H1 (cell line): ENCODE results near the gene SLC30A7. TPM values are rescaled to one million over a fixed set of nuclear protein-coding genes. Genes with fewer than 3 reads are reported as not detected.

Source experiments
- CTCF ChIA-PET: fragments of 300-600 bp; sonication (Branson Sonifier 250); formaldehyde crosslinking; loops from one replicate; lab custom pipeline; 2021; ENCODE audit not compliant: partially characterized antibody; lab: Charles Lee
- POLR2A ChIA-PET: fragments of 300-600 bp; sonication (Branson Sonifier 250); formaldehyde crosslinking; loops from one replicate; lab custom pipeline; 2021; ENCODE audit warnings: inconsistent platforms; ENCODE audit not compliant: partially characterized antibody; lab: Charles Lee
- DNase-seq, 2 experiments: peaks; one replicate each; pipeline versions ENCODE4 v3.0.0 to v3.0.0-alpha.2; 2010 to 2022; ENCODE audit warnings: low spot score in 2 of 2, low read depth in 1 of 2, mixed read lengths in 1 of 2
- FAIRE-seq: peaks from 2 replicates; lab custom pipeline; 2011; peaks lifted over from hg19 to GRCh38; lab: Jason Lieb, UNC
- H2AFZ ChIP-seq: 2 replicates; pipeline ENCODE4 v1.8.1; 2012; ENCODE audit warnings: low read length, inconsistent platforms
- H2AK5ac ChIP-seq: 2 replicates; pipeline ENCODE4 v1.6.1; 2013; ENCODE audit warnings: low read depth, low read length
- H2BK120ac ChIP-seq: replicated peaks from 2 replicates; pipeline ENCODE3; 2013; ENCODE audit warnings: low read depth, low read length, inconsistent platforms
- H2BK12ac ChIP-seq: 2 replicates; pipeline ENCODE4 v1.6.1; 2013; ENCODE audit warnings: low read depth, low read length
- H2BK15ac ChIP-seq: 2 replicates; pipeline ENCODE4 v1.6.1; 2013; ENCODE audit warnings: low read length
- H2BK20ac ChIP-seq: 2 replicates; pipeline ENCODE4 v1.6.1; 2013; ENCODE audit warnings: low read length
- H2BK5ac ChIP-seq: 2 replicates; pipeline ENCODE4 v1.6.1; 2013; ENCODE audit warnings: low read depth, low read length
- H3K14ac ChIP-seq: 2 replicates; pipeline ENCODE4 v1.6.1; 2013; ENCODE audit warnings: inconsistent platforms; ENCODE audit not compliant: insufficient read length
- H3K18ac ChIP-seq: 2 replicates; pipeline ENCODE4 v1.6.1; 2013; ENCODE audit warnings: low read length; ENCODE audit errors: extremely low read depth
- H3K23ac ChIP-seq: 2 replicates; pipeline ENCODE4 v1.6.1; 2013; ENCODE audit warnings: inconsistent platforms; ENCODE audit not compliant: insufficient read length
- H3K23me2 ChIP-seq: 2 replicates; pipeline ENCODE4 v1.6.1; 2013; ENCODE audit warnings: low read depth, low read length
- H3K27ac ChIP-seq: 2 replicates; pipeline ENCODE4 v1.6.1; 2011; ENCODE audit warnings: low read depth, low read length, inconsistent platforms
- H3K27me3 ChIP-seq, 4 experiments: replicated peaks in 1 of 4; 1 replicate in 1 of 4; 2 replicates in 3 of 4; pipeline versions ENCODE4 v1.6.1 to v1.8.1; 2011 to 2013; ENCODE audit warnings: low read length in 3 of 4, mild to moderate bottlenecking in 3 of 4, inconsistent platforms in 2 of 4, mixed read lengths in 2 of 4, moderate library complexity in 1 of 4; ENCODE audit not compliant: control insufficient read depth in 3 of 4, insufficient read depth in 3 of 4; ENCODE audit errors: extremely low read depth in 1 of 4
- H3K36me3 ChIP-seq, 4 experiments: 2 replicates each; pipeline versions ENCODE4 v1.6.1 to v1.8.1; 2011 to 2013; ENCODE audit warnings: mild to moderate bottlenecking in 4 of 4, low read length in 3 of 4, moderate library complexity in 2 of 4, control low read depth in 1 of 4, inconsistent platforms in 1 of 4; ENCODE audit not compliant: insufficient read depth in 4 of 4, control insufficient read depth in 2 of 4
- H3K4ac ChIP-seq: replicated peaks from 2 replicates; pipeline ENCODE3; 2013; ENCODE audit warnings: low read length, low read depth, mixed read lengths, inconsistent platforms; ENCODE audit not compliant: insufficient read length
- H3K4me1 ChIP-seq, 4 experiments: replicated peaks in 1 of 4; 1 replicate in 1 of 4; 2 replicates in 3 of 4; pipeline versions ENCODE4 v1.6.1 to v1.8.1; 2011 to 2013; ENCODE audit warnings: low read length in 3 of 4, inconsistent platforms in 2 of 4, mixed read lengths in 1 of 4; ENCODE audit not compliant: insufficient read depth in 4 of 4, control insufficient read depth in 3 of 4
- H3K4me2 ChIP-seq, 2 experiments: 2 replicates each; pipeline versions ENCODE4 v1.6.1 to v1.8.1; 2011 to 2013; ENCODE audit warnings: low read depth in 2 of 2, low read length in 2 of 2, control low read depth in 1 of 2, inconsistent platforms in 1 of 2, mild to moderate bottlenecking in 1 of 2; ENCODE audit not compliant: insufficient read depth in 1 of 2
- H3K4me3 ChIP-seq, 4 experiments: fragments of 200-600, 300-600 bp in 1 of 4; sonication (generic), shearing (Covaris generic), sonication (Bioruptor Twin) in 1 of 4; 2 replicates each; pipeline versions ENCODE4 v1.5.1 to v1.8.1; 2011 to 2016; ENCODE audit warnings: low read length in 4 of 4, low read depth in 3 of 4, control low read depth in 2 of 4, inconsistent platforms in 2 of 4, mild to moderate bottlenecking in 2 of 4, mixed read lengths in 1 of 4, moderate library complexity in 1 of 4; ENCODE audit not compliant: insufficient read depth in 2 of 4; ENCODE audit errors: extremely low read depth in 1 of 4
- H3K56ac ChIP-seq: replicated peaks from 2 replicates; pipeline ENCODE3; 2013; ENCODE audit warnings: low read depth, mild to moderate bottlenecking, mixed read lengths, low read length, inconsistent platforms; ENCODE audit not compliant: insufficient read length
- H3K79me1 ChIP-seq: 2 replicates; pipeline ENCODE4 v1.6.1; 2013; ENCODE audit warnings: low read depth, low read length, control low read depth
- H3K79me2 ChIP-seq, 2 experiments: 2 replicates each; pipeline versions ENCODE4 v1.6.1 to v1.8.1; 2012 to 2013; ENCODE audit warnings: low read length in 2 of 2, mild to moderate bottlenecking in 2 of 2, inconsistent platforms in 1 of 2; ENCODE audit not compliant: insufficient read depth in 2 of 2, control insufficient read depth in 1 of 2
- H3K9ac ChIP-seq, 4 experiments: replicated peaks in 1 of 4; 1 replicate in 1 of 4; 2 replicates in 3 of 4; pipeline versions ENCODE4 v1.6.1 to v1.8.1; 2011 to 2013; ENCODE audit warnings: low read depth in 3 of 4, low read length in 3 of 4, control low read depth in 2 of 4, mild to moderate bottlenecking in 2 of 4, moderate library complexity in 2 of 4, inconsistent platforms in 1 of 4; ENCODE audit errors: extremely low read depth in 1 of 4
- H3K9me3 ChIP-seq, 2 experiments: 2 replicates each; pipeline versions ENCODE4 v1.6.1 to v1.8.1; 2012 to 2013; ENCODE audit warnings: mild to moderate bottlenecking in 2 of 2, moderate library complexity in 2 of 2, control low read depth in 1 of 2, inconsistent platforms in 1 of 2, low read depth in 1 of 2, low read length in 1 of 2, mixed read lengths in 1 of 2; ENCODE audit not compliant: insufficient read depth in 2 of 2
- H4K20me1 ChIP-seq, 2 experiments: replicated peaks in 1 of 2; 2 replicates each; pipeline versions ENCODE3 to v1.8.1; 2011 to 2013; ENCODE audit warnings: inconsistent platforms in 2 of 2, low read length in 2 of 2, mild to moderate bottlenecking in 1 of 2; ENCODE audit not compliant: insufficient read depth in 2 of 2, control insufficient read depth in 1 of 2
- H4K5ac ChIP-seq: 2 replicates; pipeline ENCODE4 v1.6.1; 2013; ENCODE audit warnings: low read length, low read depth, mixed read lengths, inconsistent platforms; ENCODE audit not compliant: insufficient read length
- H4K8ac ChIP-seq: 2 replicates; pipeline ENCODE4 v1.8.0; 2013; ENCODE audit warnings: mild to moderate bottlenecking, moderate library complexity, low read length, inconsistent platforms; ENCODE audit not compliant: insufficient read depth; ENCODE audit errors: extremely low read depth
- H4K91ac ChIP-seq: replicated peaks from 2 replicates; pipeline ENCODE3; 2013; ENCODE audit warnings: low read length, mixed read lengths, inconsistent platforms; ENCODE audit not compliant: insufficient read length
- CEBPB ChIP-seq: IDR thresholded peaks from 2 replicates; pipeline ENCODE4 v1.6.1; 2012; ENCODE audit warnings: low read depth, low read length
- CREB1 ChIP-seq: IDR thresholded peaks from 2 replicates; pipeline ENCODE4 v1.6.1; 2012; ENCODE audit warnings: inconsistent platforms
- HDAC6 ChIP-seq: IDR thresholded peaks from one replicate; pipeline ENCODE4 v1.7.1; 2012; ENCODE audit warnings: low read depth, mild to moderate bottlenecking, inconsistent platforms, low read length, moderate library complexity
- KDM1A ChIP-seq: fragments of 200-600, 300-600 bp; sonication (generic); IDR thresholded peaks from 2 replicates; pipeline ENCODE4 v1.7.1; 2016; ENCODE audit warnings: mild to moderate bottlenecking, low read length, borderline replicate concordance
- MAX ChIP-seq: IDR thresholded peaks from 2 replicates; pipeline ENCODE4 v1.6.1; 2012; ENCODE audit warnings: inconsistent platforms
- POLR2A ChIP-seq, 2 experiments: IDR thresholded peaks; 1 replicate in 1 of 2; 2 replicates in 1 of 2; pipeline ENCODE4 v1.6.1; 2011; ENCODE audit warnings: low read depth in 2 of 2, low read length in 2 of 2, mild to moderate bottlenecking in 2 of 2; ENCODE audit errors: control extremely low read depth in 1 of 2
- RFX5 ChIP-seq: IDR thresholded peaks from 2 replicates; pipeline ENCODE4 v1.6.1; 2011; ENCODE audit warnings: low read depth, low read length, improper control_type of control experiment, borderline replicate concordance
- SIN3A ChIP-seq, 2 experiments: IDR thresholded peaks in 1 of 2; conservative IDR thresholded peaks in 1 of 2; 2 replicates each; pipeline ENCODE4 v1.6.1; 2011 to 2012; ENCODE audit warnings: low read length in 2 of 2, improper control_type of control experiment in 1 of 2, low read depth in 1 of 2, mild to moderate bottlenecking in 1 of 2
- TAF1 ChIP-seq: IDR thresholded peaks from 2 replicates; pipeline ENCODE4 v1.6.1; 2011; ENCODE audit warnings: mild to moderate bottlenecking, low read depth, low read length
- TEAD4 ChIP-seq: IDR thresholded peaks from 2 replicates; pipeline ENCODE4 v1.6.1; 2012; ENCODE audit warnings: low read depth, low read length, inconsistent platforms, mixed read lengths
- YY1 ChIP-seq: IDR thresholded peaks from 2 replicates; pipeline ENCODE4 v1.6.1; 2011; ENCODE audit warnings: low read depth, mild to moderate bottlenecking, low read length
- ZNF274 ChIP-seq: IDR thresholded peaks from 2 replicates; pipeline ENCODE4 v1.7.0; 2012; ENCODE audit warnings: low read length, borderline replicate concordance; ENCODE audit errors: extremely low read depth
- WGBS, 2 experiments: shearing (Covaris generic) in 1 of 2; methylation state at CpG; one replicate each; pipeline versions ENCODE4 v1.1.6 to v1.1.7; 2013 to 2015; ENCODE audit warnings: low lambda C conversion rate in 2 of 2, mixed read lengths in 2 of 2, inconsistent platforms in 1 of 2, low coverage in 1 of 2, missing lambda C conversion rate in 1 of 2; ENCODE audit not compliant: insufficient replicate concordance in 2 of 2, insufficient coverage in 1 of 2, insufficient read length in 1 of 2; ENCODE audit errors: extremely low coverage in 1 of 2, missing lambda C conversion rate in 1 of 2; 5-methylcytosine and 5-hydroxymethylcytosine counted together
- polyA plus RNA-seq, 7 experiments: library from polyadenylated mRNA; depleted of rRNA in 3 of 7; stranded (reverse) in 5 of 7; unstranded in 2 of 7; fragments of >200 nt in 5 of 7; fragments of 200-250 nt in 2 of 7; gene quantifications; 1 replicate in 5 of 7; 2 replicates in 1 of 7; 4 replicates in 1 of 7; pipeline versions ENCODE4 v1.2.1 to v1.2.3, GENCODE V29; 2011 to 2013; ENCODE audit warnings: missing spikeins in 2 of 7, mixed read lengths in 2 of 7
- total RNA-seq: library from RNA; stranded (reverse); fragmentation: NEBNext Ultra II Directional; extraction: Animal tissue kit (Norgen Biotek cat#: 25700); gene quantifications from 2 replicates; pipeline ENCODE4 v1.2.1, GENCODE V29; 2021

The SLC30A7 gene
- total and polyA plus RNA-seq, 2 of the 8 experiments (the other 6 are each of a cell fraction or from before 2014, with no cell fraction given) = 5.5 to 22.1 TPM

GRCh38 chr1:100988121-100988520, 92.2 kb downstream of the SLC30A7 start:
- H3K23me2 ChIP-seq = no peaks in the 10 kb centered on the region
- H4K20me1 ChIP-seq = no peaks in the 10 kb centered on the region
- no peak overlapping the region for H3K27ac ChIP-seq
- no peaks in the 10 kb centered on the region for H3K79me1 ChIP-seq
- H3K4me3 ChIP-seq = no peak overlapping the region
- H3K27me3 ChIP-seq = no peaks in the 10 kb centered on the region
- DNase-seq (no peak), FAIRE-seq (no peak)
- H2BK15ac ChIP-seq = no peak overlapping the region
- no peak overlapping the region for H4K91ac ChIP-seq
- H2BK20ac ChIP-seq = no peak overlapping the region
- peaks cover 0 to 26% (median 9%) of the 10 kb centered on the region in 4 experiments; a peak in 4 of 8 replicates for H3K36me3 ChIP-seq
- H3K4ac ChIP-seq = no peak overlapping the region
- H3K4me2 ChIP-seq = no peak overlapping the region
- POLR2A ChIA-PET = interaction anchor here (0.9 kb wide), 1 partner anchor 9 kb away, joined by 6 read pairs; no protein-coding TSS in a partner anchor
- CTCF ChIA-PET = interaction anchor here (1.1 to 1.5 kb wide), 2 partner anchors 10 to 304 kb away, joined by 3 to 5 read pairs; no protein-coding TSS in a partner anchor
- H3K56ac ChIP-seq = no peak overlapping the region
- TF ChIP-seq TAF1 (no peak), RFX5 (no peak), POLR2A (IDR thresholded peaks at IDR 0.05; ENCODE audit: control extremely low read depth in 1 of 2, low read depth in 2 of 2, low read length in 2 of 2) (no peak), CEBPB (no peak), MAX (no peak), HDAC6 (no peak), SIN3A (conservative IDR thresholded peaks at IDR 0.05 in 1 of 2, IDR thresholded peaks at IDR 0.05 in 1 of 2; ENCODE audit: low read depth in 1 of 2, low read length in 2 of 2) (no peak), KDM1A (no peak), ZNF274 (no peak), YY1 (no peak), TEAD4 (no peak), CREB1 (no peak)
- no peak overlapping the region for H4K8ac ChIP-seq
- no peaks in the 10 kb centered on the region for H3K9me3 ChIP-seq
- H3K79me2 ChIP-seq = no peaks in the 10 kb centered on the region
- no peak overlapping the region for H3K9ac ChIP-seq
- no peak overlapping the region for H2BK120ac ChIP-seq
- H3K4me1 ChIP-seq = no peaks in the 10 kb centered on the region
- no peak overlapping the region for H4K5ac ChIP-seq
- H2AFZ ChIP-seq = no peak overlapping the region
- WGBS, 2 experiments = 94% methylated on average over 3 of the region's 3 CpGs; no CpG with 5 or more reads in 1 of the 2 experiments
- no peak overlapping the region for H2AK5ac ChIP-seq
- no peak overlapping the region for H2BK12ac ChIP-seq
- H3K18ac ChIP-seq = no peak overlapping the region
- H3K23ac ChIP-seq = no peak overlapping the region
- no peak overlapping the region for H3K14ac ChIP-seq
- no peak overlapping the region for H2BK5ac ChIP-seq
